Activated gamma-delta T cell (primary cell): ENCODE results near the gene ATP8B3.

Source experiments
- DNase-seq: peaks from one replicate; lab custom pipeline; 2025; lab: John Stamatoyannopoulos, UW

ATP8B3 gene

DNA sequence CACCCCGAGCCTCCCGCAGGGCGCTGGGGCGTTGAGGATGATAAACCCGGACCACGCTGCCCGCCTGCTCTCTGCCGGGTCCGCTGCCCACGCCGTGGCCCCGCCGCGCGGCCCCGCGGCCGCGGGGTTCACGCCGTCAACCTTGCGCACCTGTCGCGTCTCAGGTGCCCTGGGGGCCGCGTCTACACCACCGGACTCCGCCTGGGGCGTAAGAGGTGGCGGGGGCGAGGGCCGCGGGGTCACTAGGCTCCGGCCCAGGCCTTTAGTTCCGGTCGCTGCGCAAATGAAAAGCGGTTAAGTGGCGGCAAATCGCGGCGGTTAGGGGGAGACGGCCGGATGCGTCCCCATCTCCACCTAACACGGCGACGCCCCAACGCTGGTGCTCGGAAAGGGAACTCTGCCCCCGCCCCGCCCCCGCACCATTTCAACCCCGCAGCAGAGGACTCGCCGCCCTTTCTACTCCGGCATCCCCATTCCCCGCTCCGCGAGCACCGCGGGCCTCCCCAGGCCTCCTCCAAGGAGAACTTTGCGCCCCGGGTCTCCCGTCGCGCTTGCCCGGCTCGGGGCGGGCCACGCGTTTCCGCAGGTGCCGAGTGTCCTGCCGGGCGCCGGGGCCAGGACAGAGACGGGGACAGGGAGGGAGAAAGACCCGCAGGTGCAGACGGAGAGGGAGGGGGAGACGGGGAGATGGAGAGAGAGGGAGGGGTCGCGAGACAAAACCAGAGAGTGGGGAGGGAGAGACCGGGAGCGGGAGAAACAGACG is 54.4 kb downstream of the ATP8B3 start:
- no peak for DNase-seq

DNA sequence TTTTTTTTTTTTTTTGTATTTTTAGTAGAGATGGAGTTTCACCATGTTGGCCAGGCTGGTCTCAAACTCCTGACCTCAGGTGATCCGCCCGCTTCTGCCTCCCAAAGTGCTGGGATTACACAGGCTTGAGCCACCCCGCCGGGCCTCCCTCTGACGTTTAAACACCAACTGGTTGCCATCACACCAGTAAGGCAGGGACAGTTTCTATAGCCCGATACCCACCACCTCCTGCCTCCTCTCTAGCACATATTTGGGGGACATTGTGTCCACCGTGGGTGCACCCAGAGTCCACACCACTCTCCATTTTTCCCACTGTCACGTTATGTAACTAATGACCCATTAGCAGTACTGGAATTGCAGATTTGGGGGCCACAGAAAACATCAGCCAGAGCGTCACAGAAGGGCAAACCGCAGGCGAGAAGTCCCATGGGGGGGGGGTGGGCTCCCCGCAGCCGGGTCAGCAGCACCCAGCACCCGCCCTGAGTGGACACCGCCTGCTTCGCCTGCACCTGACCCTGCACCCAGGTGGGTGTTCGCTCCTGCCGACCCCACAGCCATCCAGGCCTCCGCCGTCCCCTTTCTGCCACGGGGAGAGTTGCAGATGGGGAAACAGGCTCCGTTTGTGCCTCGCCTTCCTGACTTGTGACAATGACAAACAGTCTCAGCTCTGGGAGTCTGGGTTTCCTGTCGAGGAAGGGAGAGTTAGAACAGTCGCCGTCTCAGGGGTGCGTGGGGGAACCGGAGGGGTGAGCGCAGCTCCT is 55.2 kb downstream of the ATP8B3 start:
- DNase-seq, result no peak

DNA sequence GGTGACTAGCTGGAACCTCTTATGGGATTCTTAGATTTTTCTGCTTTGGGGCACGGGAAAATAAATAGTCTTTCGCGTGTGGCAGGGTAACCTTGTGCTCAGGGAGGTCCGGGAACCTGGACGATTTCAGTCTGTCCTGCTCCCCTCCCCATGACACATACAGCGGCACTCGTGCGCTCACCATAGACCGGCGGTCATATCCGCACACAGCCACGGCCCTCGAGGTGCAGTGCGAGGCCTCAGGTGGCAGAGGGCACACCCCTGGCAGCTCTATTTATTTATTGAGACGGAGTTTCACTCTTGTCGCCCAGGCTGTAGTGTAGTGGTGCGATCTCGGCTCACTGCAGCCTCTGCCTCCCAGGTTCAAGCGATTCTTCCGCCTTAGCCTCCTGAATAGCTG is 55.8 kb downstream of the ATP8B3 start:
- no peak for DNase-seq

DNA sequence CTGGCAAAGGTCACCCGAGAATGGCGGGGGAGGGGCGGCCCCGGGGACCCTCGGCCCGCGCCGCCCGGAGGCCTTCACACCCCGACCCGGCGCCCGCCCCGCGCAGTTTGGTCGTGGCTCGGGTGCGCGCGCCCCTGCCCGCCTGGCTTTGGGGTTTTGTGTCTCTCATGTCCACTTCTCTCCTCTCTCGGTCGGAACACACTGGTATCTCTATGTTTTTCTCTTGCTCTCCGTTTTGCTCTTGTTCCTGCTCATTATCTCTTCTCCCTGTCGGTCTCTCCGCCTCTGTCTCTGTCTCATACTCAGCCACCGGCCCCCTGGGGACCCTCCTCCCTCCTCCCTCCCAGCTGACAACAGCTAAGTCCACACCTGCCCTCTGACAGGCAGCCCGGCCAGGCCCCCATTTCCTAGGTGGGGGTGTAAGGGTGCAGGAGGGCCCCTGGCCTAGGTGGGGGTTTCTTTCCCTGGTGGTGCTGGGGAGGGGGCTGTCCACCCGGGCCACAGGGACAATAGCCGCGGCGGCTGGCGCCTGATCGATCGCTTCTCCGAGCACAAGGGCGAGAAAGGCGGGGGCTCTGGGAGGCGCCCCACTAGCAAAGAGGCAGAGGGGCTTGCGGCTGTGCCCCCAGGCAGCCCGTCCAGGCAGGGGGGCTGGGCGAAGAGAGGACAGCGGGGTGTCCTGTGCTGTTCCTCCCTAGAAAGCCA is 56.5 kb downstream of the ATP8B3 start:
- no peak for DNase-seq

DNA sequence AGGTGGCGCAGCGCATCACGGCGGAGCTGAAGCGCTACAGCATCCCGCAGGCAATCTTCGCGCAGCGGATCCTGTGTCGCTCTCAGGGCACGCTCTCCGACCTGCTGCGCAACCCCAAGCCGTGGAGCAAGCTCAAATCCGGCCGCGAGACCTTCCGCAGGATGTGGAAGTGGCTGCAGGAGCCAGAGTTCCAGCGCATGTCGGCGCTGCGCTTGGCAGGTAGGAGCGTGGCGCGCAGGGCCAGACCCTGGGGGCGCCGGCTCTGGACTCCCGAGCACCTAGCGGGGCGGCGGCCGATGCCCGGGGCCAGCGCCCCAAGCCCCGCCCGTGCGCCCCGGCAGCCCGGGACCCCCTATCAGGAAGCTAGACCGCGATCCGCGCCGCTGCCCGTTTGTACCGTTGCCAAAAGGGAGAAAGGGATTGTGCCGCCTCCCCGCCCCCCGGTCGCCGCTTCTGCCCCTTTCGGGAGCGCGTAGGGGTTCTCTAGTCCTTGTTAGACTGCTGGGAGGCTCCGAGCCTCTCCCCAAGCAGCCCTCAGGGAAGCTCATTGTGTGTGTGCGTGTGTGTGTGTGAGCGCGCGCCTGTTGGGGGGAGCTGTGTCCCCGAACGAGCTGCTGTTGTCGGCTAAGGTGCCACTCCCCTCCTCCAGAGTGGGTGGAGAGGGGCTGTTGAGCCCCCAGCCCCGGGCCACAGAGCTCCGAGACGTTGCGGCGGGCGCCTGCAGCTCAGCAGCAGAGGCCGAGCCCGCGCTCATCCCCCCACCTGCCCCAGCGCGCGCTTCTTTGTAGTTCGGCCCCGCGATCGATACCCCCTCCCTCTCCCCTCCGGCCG is 57.2 kb downstream of the ATP8B3 start:
- DNase-seq, result no peak

DNA sequence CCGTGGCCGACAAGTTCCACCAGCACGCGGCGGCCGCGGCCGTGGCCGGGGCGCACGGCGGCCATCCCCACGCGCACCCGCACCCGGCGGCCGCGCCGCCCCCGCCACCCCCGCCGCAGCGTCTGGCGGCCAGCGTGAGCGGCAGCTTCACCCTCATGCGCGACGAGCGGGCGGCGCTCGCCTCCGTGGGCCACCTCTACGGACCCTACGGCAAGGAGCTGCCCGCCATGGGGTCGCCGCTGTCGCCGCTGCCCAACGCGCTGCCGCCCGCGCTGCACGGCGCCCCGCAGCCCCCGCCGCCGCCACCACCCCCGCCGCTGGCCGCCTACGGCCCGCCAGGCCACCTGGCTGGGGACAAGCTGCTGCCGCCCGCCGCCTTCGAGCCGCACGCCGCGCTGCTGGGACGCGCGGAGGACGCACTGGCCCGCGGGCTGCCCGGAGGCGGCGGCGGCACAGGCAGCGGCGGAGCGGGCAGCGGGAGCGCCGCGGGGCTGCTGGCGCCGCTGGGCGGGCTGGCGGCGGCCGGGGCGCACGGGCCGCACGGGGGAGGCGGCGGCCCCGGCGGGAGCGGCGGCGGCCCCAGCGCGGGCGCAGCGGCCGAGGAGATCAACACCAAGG is 57.9 kb downstream of the ATP8B3 start:
- DNase-seq, result no peak

GRCh38 chr19:1752757-1753728 is 59.0 kb downstream of the ATP8B3 start, which contains the start of gene ONECUT3:
TSS of gene ONECUT3 (plus strand) at chr19:1753506. CDS start at chr19:1753663, 157 bp downstream.
- DNase-seq, result no peak

DNA sequence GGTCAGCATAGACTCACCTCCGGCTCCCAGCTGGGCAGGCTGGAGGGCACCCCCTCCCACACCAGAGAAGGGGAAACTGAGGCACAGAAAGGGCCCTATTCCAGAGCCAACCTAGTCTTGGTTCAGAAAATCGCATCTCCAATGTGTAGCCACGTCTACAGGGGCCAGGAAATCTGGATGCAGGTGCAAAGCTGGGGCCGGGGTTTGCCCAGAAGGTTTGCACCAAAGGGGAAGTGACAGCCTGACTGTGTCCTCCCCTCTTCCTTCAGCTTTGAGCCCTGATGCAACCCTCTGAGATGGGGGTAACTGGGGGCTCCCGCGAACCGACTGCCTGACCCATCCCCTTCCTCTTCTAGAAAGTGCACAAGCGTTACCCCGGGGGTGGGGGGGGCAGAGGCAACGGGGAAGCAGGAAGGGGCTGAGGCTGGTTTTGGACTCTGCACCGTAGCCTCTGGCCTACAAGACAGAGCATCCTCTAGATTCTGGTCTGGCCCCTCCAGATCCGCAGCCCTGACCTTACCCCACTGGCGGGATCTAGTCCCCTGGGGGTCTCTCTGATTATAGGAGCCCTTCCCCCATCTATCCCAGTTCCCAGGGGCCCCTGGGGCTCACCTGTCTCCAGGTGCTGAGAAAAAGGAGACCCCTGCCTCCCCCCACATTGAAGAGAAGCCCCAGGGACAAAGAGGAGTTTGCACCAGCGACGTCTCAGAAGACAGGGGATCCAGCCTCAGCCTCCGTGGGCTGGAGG is 59.9 kb downstream of the ATP8B3 start:
- DNase-seq, result no peak

DNA sequence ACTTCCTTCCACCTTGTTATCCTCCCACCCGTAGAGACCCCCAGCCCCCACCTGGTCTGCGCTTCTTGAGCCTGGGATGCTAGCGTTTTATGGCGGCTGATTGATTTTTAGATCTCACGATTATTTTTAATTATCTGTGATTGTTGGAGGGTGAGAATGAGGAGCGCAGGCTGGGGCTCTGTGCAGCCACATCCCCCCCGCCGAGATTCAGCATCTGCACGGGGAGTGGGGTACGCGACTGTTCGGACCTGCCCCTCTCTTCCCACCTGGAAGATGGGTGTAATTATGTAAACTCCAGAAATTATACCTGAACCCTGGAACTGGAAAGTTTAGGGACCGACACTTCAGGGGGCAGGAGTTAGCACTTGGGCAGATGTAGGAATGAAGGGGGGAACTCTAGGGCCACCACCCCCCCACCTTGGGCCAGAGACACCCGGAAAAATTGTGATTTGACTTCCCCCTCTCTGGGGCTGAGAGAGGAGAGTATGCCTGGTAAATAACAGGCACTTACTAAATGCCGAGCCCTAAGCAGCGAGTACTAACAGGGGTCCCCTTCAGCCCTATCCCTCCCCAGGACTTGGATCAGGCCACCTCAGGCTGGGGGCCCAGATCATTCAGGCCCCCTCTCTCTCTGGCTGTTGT is 60.6 kb downstream of the ATP8B3 start:
- DNase-seq, result no peak

GRCh38 chr19:1750343-1751021 is 61.6 kb downstream of the ATP8B3 start:
- no peak for DNase-seq

GRCh38 chr19:1749373-1750342 is 62.4 kb downstream of the ATP8B3 start:
- DNase-seq, result no peak

DNA sequence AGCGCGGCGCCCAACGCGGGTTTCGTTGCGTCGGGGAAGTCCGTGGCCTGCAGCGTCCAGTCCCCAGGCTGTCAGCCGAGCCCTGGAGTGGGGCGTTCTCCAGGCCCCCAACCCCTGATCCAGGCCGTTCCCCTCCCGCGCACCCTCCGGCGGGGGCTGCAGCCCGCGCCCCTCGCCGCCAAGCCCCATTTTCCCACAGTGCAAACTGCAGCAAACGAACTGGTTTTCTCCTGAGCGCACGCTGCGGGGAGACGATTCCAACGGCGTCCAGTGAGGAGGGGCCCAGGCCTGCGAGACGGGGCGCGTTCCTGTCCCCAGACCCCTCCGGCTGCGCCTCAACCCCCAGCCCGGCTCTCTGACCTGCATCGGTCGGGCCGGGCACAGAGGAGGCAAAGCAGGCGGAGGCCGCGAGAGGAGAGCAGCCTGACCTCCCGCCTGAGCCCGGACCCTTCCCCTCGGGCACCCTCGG is 63.2 kb downstream of the ATP8B3 start:
- no peak for DNase-seq

- DNase-seq, result no peak
Measured at GRCh38 chr19:1748115-1748872, 63.8 kb downstream of the ATP8B3 start.

GRCh38 chr19:1747285-1748114 is 64.6 kb downstream of the ATP8B3 start:
- no peak for DNase-seq
